Measurements from ENCODE around the gene TMEM132C. TPM values are rescaled to one million over a fixed set of nuclear protein-coding genes. Genes with fewer than 3 reads are reported as not detected.

The TMEM132C gene
- total and polyA plus RNA-seq, 12 donors, result 0.79 to 2.9 (median 1.7) TPM

DNA sequence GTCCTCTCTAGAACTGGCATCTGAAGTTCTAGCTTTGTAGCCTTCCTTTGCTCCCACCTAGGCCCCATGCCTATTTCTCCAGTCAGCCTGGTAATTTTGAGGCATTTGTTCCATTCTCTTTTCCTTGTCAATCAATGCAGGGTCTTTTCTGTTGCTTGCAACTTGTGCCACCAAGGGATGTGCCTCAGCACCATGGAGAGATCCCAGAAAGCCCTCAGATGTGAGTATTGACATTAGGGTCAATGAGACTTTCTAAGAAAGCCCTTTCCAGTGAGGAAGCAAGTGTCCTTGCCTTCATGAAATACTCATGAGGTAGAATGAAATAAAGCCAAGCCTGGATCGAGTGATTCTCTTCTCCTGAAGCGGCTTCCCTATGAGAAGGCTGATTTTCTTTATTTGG lies 342.9 kb downstream of the TMEM132C start:
- 81 to 86% methylated on average over 2 of the region's 2 CpGs for WGBS, 2 donors
- Histone ChIP-seq H3K27me3 (no peaks in the 10 kb centered on the region), H3K4me1 (peaks cover 0 to 6% (median 0%) of the 10 kb centered on the region in 9 donors), H3K9me3 (no peaks in the 10 kb centered on the region), H3K27ac (no peak overlapping the region), H3K36me3 (no peaks in the 10 kb centered on the region), H3K4me3 (no peak overlapping the region)
- TF ChIP-seq CTCF (IDR thresholded peaks at IDR 0.05), result no peak
- intact Hi-C loops (cut with DNase I), result no loop called here
- ATAC-seq (no peak), DNase-seq (no peak)

DNA sequence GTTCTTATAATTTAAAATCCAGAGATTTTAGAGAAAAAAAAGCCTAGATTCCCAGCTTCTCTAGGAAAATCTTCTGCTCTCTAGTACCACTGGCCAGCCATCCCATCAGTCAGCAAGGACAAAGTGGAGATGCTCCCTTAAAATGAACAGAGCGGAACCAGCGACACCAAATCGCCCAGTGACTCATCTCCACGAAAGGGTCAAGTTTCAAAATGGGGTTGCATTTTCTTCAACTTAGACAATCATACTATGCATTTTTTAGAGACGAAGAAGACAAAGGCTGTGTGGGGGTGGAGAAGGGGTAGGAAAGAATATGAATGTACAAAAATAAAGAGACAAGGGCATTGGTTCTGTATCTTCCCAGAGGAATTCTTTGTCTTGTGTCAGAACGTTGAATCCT lies 344.8 kb downstream of the TMEM132C start:
- Histone ChIP-seq H3K27me3 (no peaks in the 10 kb centered on the region), H3K27ac (no peak overlapping the region), H3K9me3 (no peaks in the 10 kb centered on the region), H3K4me1 (peaks cover 0 to 6% (median 0%) of the 10 kb centered on the region in 9 donors), H3K4me3 (no peak overlapping the region), H3K36me3 (no peaks in the 10 kb centered on the region)
- no peak for TF ChIP-seq CTCF (IDR thresholded peaks at IDR 0.05)
- ATAC-seq (no peak), DNase-seq (no peak)
- intact Hi-C loops (cut with DNase I), result no loop called here
- 62 to 73% methylated on average over 6 of the region's 6 CpGs for WGBS, 2 donors

DNA sequence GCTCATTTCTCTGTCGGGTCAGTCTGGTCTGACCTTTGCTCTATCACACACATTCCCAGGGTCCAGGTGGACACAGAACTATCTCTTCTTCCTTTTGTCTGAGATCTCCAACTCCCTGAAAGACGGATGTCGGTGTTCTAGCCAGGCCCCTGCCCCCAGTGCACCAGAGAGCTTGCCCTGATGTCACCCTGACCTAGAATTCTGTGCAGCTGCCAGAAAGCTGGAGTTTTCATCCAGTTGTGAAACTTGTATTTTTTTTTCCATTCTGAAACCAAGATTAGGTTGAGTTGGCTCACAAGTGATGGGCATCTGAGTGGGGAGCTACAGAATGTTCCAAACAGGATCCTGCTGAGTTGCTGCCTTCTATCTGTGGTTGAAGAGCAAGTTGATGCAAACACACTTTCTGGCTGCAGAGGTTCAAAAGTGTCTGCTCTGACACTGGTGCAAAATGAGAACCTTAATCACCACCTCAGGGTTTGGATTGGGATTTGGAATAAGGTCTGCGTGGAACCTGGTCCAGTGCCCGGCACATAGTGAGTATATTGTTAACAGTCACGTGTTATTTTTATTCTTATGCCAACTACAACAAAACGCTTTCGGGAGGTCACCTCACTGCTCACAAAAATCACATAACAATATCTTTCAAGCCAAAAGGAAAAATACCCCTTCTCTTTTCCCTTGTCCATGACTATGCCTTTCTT lies 345.3 kb downstream of the TMEM132C start:
- intact Hi-C loops (cut with DNase I), result no loop called here
- Histone ChIP-seq H3K27ac (no peak overlapping the region), H3K4me1 (peaks cover 0 to 6% (median 0%) of the 10 kb centered on the region in 9 donors), H3K4me3 (no peak overlapping the region), H3K27me3 (no peaks in the 10 kb centered on the region), H3K36me3 (no peaks in the 10 kb centered on the region), H3K9me3 (no peaks in the 10 kb centered on the region)
- ATAC-seq (peak in 3 of 8 donors; percentile 43 to 52 (median 51)), DNase-seq (no peak)
- TF ChIP-seq CTCF (IDR thresholded peaks at IDR 0.05), result no peak
- WGBS, 2 donors, result 63 to 70% methylated on average over 8 of the region's 8 CpGs

- intact Hi-C loops (cut with DNase I), result no loop called here
- Histone ChIP-seq H3K27ac (no peak overlapping the region), H3K9me3 (no peaks in the 10 kb centered on the region), H3K27me3 (no peaks in the 10 kb centered on the region), H3K4me3 (no peak overlapping the region), H3K36me3 (no peaks in the 10 kb centered on the region), H3K4me1 (peaks cover 0 to 6% (median 0%) of the 10 kb centered on the region in 9 donors)
- DNase-seq (no peak), ATAC-seq (no peak)
- WGBS, 2 donors, result 75 to 82% methylated on average over 6 of the region's 6 CpGs
- TF ChIP-seq CTCF (IDR thresholded peaks at IDR 0.05), result no peak
These were observed 347.0 kb downstream of the TMEM132C start for GRCh38 chr12:128613837-128614590.

Data from heart right ventricle (tissue), 16 donors.